ENCODE data around the gene UBE2B.

UBE2B gene

DNA sequence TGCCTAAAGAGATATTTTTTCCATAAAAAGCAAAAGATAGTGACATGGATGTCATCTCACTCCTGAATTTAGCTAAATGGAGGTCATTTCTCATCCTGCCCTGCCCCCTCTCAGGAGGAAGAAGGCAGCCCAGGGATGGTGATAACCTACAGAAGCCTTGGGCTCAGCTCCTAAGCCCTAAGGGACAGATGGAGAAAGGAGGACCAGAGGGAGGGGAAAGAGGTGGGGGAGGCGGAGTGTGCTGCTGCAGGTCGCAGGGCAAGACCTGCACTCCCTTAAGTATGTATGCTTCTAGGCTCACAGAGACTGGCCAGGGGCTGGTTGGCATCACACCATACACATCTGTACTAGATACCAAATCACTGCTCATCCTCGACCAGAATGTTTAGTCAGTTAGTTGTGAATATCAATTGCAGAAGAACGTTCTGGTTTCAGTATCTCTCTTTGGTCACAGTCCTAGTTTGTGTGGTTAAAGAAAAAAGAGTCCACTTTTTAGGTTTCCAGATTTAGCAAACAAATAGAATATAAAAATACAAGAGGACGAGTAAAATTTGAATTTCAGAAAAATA, 58.7 kb downstream of the UBE2B start:
- TF ChIP-seq FOXM1 (IDR thresholded peaks at IDR 0.05; ENCODE audit: borderline replicate concordance, low read depth) (no peak), CREB1 (IDR thresholded peaks at IDR 0.05; ENCODE audit: low read depth) (no peak), EGR1 (IDR thresholded peaks at IDR 0.05) (no peak)
- TF ChIP-seq, protein P1, sequence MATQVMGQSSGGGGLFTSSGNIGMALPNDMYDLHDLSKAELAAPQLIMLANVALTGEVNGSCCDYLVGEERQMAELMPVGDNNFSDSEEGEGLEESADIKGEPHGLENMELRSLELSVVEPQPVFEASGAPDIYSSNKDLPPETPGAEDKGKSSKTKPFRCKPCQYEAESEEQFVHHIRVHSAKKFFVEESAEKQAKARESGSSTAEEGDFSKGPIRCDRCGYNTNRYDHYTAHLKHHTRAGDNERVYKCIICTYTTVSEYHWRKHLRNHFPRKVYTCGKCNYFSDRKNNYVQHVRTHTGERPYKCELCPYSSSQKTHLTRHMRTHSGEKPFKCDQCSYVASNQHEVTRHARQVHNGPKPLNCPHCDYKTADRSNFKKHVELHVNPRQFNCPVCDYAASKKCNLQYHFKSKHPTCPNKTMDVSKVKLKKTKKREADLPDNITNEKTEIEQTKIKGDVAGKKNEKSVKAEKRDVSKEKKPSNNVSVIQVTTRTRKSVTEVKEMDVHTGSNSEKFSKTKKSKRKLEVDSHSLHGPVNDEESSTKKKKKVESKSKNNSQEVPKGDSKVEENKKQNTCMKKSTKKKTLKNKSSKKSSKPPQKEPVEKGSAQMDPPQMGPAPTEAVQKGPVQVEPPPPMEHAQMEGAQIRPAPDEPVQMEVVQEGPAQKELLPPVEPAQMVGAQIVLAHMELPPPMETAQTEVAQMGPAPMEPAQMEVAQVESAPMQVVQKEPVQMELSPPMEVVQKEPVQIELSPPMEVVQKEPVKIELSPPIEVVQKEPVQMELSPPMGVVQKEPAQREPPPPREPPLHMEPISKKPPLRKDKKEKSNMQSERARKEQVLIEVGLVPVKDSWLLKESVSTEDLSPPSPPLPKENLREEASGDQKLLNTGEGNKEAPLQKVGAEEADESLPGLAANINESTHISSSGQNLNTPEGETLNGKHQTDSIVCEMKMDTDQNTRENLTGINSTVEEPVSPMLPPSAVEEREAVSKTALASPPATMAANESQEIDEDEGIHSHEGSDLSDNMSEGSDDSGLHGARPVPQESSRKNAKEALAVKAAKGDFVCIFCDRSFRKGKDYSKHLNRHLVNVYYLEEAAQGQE (IDR thresholded peaks at IDR 0.05; ENCODE audit: low read depth), result no peak

DNA sequence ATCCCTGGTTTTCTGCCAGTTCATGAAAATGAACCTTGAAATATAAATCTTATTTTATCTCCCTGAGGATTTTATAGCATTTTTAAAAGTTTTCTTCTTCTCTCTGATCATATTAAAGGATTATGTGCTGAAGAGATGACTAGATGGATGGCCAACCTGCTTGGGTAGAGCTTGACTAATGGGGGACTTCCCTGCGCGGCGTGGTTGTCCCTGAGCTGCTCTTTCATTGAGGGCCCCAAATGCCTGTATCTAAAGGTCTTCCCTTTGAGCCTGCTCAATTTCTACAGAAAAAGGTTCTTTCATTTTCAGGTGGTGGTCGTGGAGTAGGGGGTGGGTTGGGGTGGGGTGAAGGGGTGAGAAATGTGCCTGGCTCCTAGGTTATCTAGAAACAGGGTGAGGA, 60.8 kb downstream of the UBE2B start:
- TF ChIP-seq ZBTB7A (IDR thresholded peaks at IDR 0.05; ENCODE audit: low read depth), result no peak
- TF ChIP-seq FOXM1 (IDR thresholded peaks at IDR 0.05; ENCODE audit: borderline replicate concordance, low read depth), result no peak
- no peak for TF ChIP-seq RAD21 (IDR thresholded peaks at IDR 0.05; ENCODE audit: low read depth)
- no peak for TF ChIP-seq TAF1 (IDR thresholded peaks at IDR 0.05; ENCODE audit: low read depth)
- TF ChIP-seq CREB1 (IDR thresholded peaks at IDR 0.05; ENCODE audit: low read depth), result no peak
- TF ChIP-seq TCF12 (IDR thresholded peaks at IDR 0.05; ENCODE audit: low read depth), result no peak
- no peak for TF ChIP-seq EGR1 (IDR thresholded peaks at IDR 0.05)
- no peak for TF ChIP-seq CEBPB (IDR thresholded peaks at IDR 0.05)
- no peak for TF ChIP-seq YY1 (IDR thresholded peaks at IDR 0.05; ENCODE audit: low read depth)
- no peak for TF ChIP-seq NFIC (IDR thresholded peaks at IDR 0.05)
- TF ChIP-seq, protein P2, sequence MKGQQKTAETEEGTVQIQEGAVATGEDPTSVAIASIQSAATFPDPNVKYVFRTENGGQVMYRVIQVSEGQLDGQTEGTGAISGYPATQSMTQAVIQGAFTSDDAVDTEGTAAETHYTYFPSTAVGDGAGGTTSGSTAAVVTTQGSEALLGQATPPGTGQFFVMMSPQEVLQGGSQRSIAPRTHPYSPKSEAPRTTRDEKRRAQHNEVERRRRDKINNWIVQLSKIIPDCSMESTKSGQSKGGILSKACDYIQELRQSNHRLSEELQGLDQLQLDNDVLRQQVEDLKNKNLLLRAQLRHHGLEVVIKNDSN (IDR thresholded peaks at IDR 0.05), result no peak
- no peak for TF ChIP-seq EP300 (IDR thresholded peaks at IDR 0.05; ENCODE audit: borderline replicate concordance)
- TF ChIP-seq TEAD4 (IDR thresholded peaks at IDR 0.05), result no peak

- TF ChIP-seq TCF12 (IDR thresholded peaks at IDR 0.05; ENCODE audit: low read depth), result no peak
- TF ChIP-seq, protein P2 (IDR thresholded peaks at IDR 0.05), result no peak
- TF ChIP-seq CEBPB (IDR thresholded peaks at IDR 0.05), result no peak
- no peak for TF ChIP-seq TEAD4 (IDR thresholded peaks at IDR 0.05)
- TF ChIP-seq CREB1 (IDR thresholded peaks at IDR 0.05; ENCODE audit: low read depth), result no peak
- no peak for TF ChIP-seq NFIC (IDR thresholded peaks at IDR 0.05)
- TF ChIP-seq, protein P3, sequence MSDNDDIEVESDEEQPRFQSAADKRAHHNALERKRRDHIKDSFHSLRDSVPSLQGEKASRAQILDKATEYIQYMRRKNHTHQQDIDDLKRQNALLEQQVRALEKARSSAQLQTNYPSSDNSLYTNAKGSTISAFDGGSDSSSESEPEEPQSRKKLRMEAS (IDR thresholded peaks at IDR 0.05), result no peak
- TF ChIP-seq TAF1 (IDR thresholded peaks at IDR 0.05; ENCODE audit: low read depth), result no peak
- no peak for TF ChIP-seq YY1 (IDR thresholded peaks at IDR 0.05; ENCODE audit: low read depth)
- TF ChIP-seq, protein P1 (IDR thresholded peaks at IDR 0.05; ENCODE audit: low read depth), result no peak
- no peak for TF ChIP-seq ZBTB7A (IDR thresholded peaks at IDR 0.05; ENCODE audit: low read depth)
- no peak for TF ChIP-seq FOXM1 (IDR thresholded peaks at IDR 0.05; ENCODE audit: borderline replicate concordance, low read depth)
- no peak for TF ChIP-seq EGR1 (IDR thresholded peaks at IDR 0.05)
- no peak for TF ChIP-seq RAD21 (IDR thresholded peaks at IDR 0.05; ENCODE audit: low read depth)
These were observed 61.4 kb downstream of the UBE2B start for GRCh38 chr5:134432677-134433359.

DNA sequence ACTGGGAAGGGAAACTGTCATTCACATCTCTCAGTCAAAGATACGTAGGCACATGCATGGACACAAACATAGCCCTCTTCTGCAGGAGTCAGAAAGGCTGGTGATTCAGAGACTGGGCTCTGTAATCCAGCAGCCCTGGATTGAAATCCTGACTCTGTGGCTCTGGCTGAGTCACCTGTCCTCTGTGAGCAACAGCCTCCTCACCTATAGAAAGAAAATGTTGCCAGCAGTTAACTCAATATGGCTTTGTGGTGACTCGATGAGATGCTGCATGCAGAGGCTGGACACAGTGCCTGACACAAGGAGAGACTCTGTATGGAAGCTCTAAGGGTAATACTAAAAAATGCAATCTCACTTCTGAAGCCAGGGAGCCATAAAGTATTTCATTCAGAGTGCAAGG, 64.2 kb downstream of the UBE2B start:
- TF ChIP-seq TAF1 (IDR thresholded peaks at IDR 0.05; ENCODE audit: low read depth), result no peak
- no peak for TF ChIP-seq TCF12 (IDR thresholded peaks at IDR 0.05; ENCODE audit: low read depth)
- TF ChIP-seq TEAD4 (IDR thresholded peaks at IDR 0.05), result no peak
- TF ChIP-seq ZBTB7A (IDR thresholded peaks at IDR 0.05; ENCODE audit: low read depth), result no peak
- no peak for TF ChIP-seq RAD21 (IDR thresholded peaks at IDR 0.05; ENCODE audit: low read depth)
- TF ChIP-seq FOXM1 (IDR thresholded peaks at IDR 0.05; ENCODE audit: borderline replicate concordance, low read depth), result no peak
- TF ChIP-seq, protein P1 (IDR thresholded peaks at IDR 0.05; ENCODE audit: low read depth), result no peak
- TF ChIP-seq, protein P2 (IDR thresholded peaks at IDR 0.05), result no peak
- TF ChIP-seq YY1 (IDR thresholded peaks at IDR 0.05; ENCODE audit: low read depth), result no peak
- TF ChIP-seq CREB1 (IDR thresholded peaks at IDR 0.05; ENCODE audit: low read depth), result no peak
- TF ChIP-seq, protein P3 (IDR thresholded peaks at IDR 0.05), result no peak
- no peak for TF ChIP-seq CEBPB (IDR thresholded peaks at IDR 0.05)
- no peak for TF ChIP-seq EGR1 (IDR thresholded peaks at IDR 0.05)
- TF ChIP-seq NFIC (IDR thresholded peaks at IDR 0.05), result no peak
- TF ChIP-seq EP300 (IDR thresholded peaks at IDR 0.05; ENCODE audit: borderline replicate concordance), result no peak

All from Ishikawa (cell line).